Endothelial cell of umbilical vein (primary cell): Measurements from ENCODE around the gene PEX3. TPM values are rescaled to one million over a fixed set of nuclear protein-coding genes. Genes with fewer than 3 reads are reported as not detected.

Experiments used
- BruUV-seq: library from RNA; stranded (reverse); fragments of 400-500 nt; replicated peaks from 2 replicates; lab custom pipeline; 2021; lab: Mats Ljungman, UMichigan
- CTCF ChIA-PET: fragments of 300-600, 350-600 bp; sonication (Branson Sonifier 250); formaldehyde crosslinking; loops from one replicate; lab custom pipeline; 2021; ENCODE audit warnings: antibody characterized with exemption, inconsistent platforms; lab: Charles Lee
- POLR2A ChIA-PET: fragments of 300-600, 350-600 bp; sonication (Branson Sonifier 250); formaldehyde crosslinking; loops from one replicate; lab custom pipeline; 2021; ENCODE audit warnings: antibody characterized with exemption, inconsistent platforms; lab: Charles Lee
- DNase-seq: peaks from one replicate; pipeline ENCODE4 v3.0.0-alpha.2; 2011; ENCODE audit warnings: low read depth, low spot score
- FAIRE-seq: peaks from 2 replicates; lab custom pipeline; 2011; peaks lifted over from hg19 to GRCh38; lab: Jason Lieb, UNC
- H2AFZ ChIP-seq: 2 replicates; pipeline ENCODE4 v1.6.0; 2012; ENCODE audit warnings: low read depth, low read length, control low read depth, inconsistent platforms
- H3K27ac ChIP-seq: 2 replicates; pipeline ENCODE4 v1.5.1; 2011; ENCODE audit warnings: low read depth, mild to moderate bottlenecking, control low read depth, low read length, moderate library complexity; ENCODE audit not compliant: insufficient read depth
- H3K27me3 ChIP-seq, 2 experiments: 2 replicates each; pipeline versions ENCODE4 v1.6.0 to v1.6.1; 2011; ENCODE audit warnings: low read length in 2 of 2, mixed read lengths in 1 of 2; ENCODE audit not compliant: control insufficient read depth in 2 of 2, insufficient read depth in 2 of 2
- H3K36me3 ChIP-seq, 2 experiments: 2 replicates in 1 of 2; 3 replicates in 1 of 2; pipeline ENCODE4 v1.5.1; 2011; ENCODE audit warnings: low read length in 2 of 2, mild to moderate bottlenecking in 1 of 2, moderate library complexity in 1 of 2; ENCODE audit not compliant: control insufficient read depth in 2 of 2, insufficient read depth in 2 of 2; ENCODE audit errors: extremely low read depth in 1 of 2
- H3K4me1 ChIP-seq: 3 replicates; pipeline ENCODE4 v1.5.1; 2011; ENCODE audit warnings: mild to moderate bottlenecking, low read length; ENCODE audit not compliant: control insufficient read depth, insufficient read depth; ENCODE audit errors: extremely low read depth
- H3K4me2 ChIP-seq: 2 replicates; pipeline ENCODE4 v1.6.1; 2011; ENCODE audit warnings: low read length, control low read depth, mixed read lengths; ENCODE audit not compliant: insufficient read depth
- H3K4me3 ChIP-seq, 3 experiments: fragments of 200-600 bp in 1 of 3; sonication (generic), shearing (Covaris generic) in 1 of 3; replicated peaks in 1 of 3; 2 replicates each; pipeline ENCODE4 v1.5.1; 2011 to 2016; ENCODE audit warnings: control low read depth in 3 of 3, low read length in 3 of 3, mild to moderate bottlenecking in 2 of 3, inconsistent platforms in 1 of 3, low read depth in 1 of 3, moderate library complexity in 1 of 3; ENCODE audit not compliant: insufficient read depth in 1 of 3
- H3K79me2 ChIP-seq: 2 replicates; pipeline ENCODE4 v1.6.0; 2012; ENCODE audit warnings: low read length, inconsistent platforms; ENCODE audit not compliant: control insufficient read depth, insufficient read depth
- H3K9ac ChIP-seq: replicated peaks from 2 replicates; pipeline ENCODE3; 2011; ENCODE audit warnings: low read length, control low read depth; ENCODE audit not compliant: insufficient read depth; ENCODE audit errors: extremely low read depth
- H3K9me1 ChIP-seq: replicated peaks from 3 replicates; pipeline ENCODE4 v1.6.0; 2011; ENCODE audit warnings: mild to moderate bottlenecking, low read length; ENCODE audit not compliant: control insufficient read depth, insufficient read depth; ENCODE audit errors: extremely low read depth
- H3K9me3 ChIP-seq: replicated peaks from 2 replicates; pipeline ENCODE4 v1.5.1; 2012; ENCODE audit warnings: low read length, inconsistent platforms; ENCODE audit not compliant: control insufficient read depth, insufficient read depth
- H4K20me1 ChIP-seq: replicated peaks from 2 replicates; pipeline ENCODE3; 2011; ENCODE audit warnings: mild to moderate bottlenecking, low read length; ENCODE audit not compliant: control insufficient read depth, insufficient read depth; ENCODE audit errors: extremely low read depth
- FOS ChIP-seq: IDR thresholded peaks from 2 replicates; pipeline ENCODE4 v1.6.1; 2011; ENCODE audit warnings: mild to moderate bottlenecking, low read length, moderate library complexity, borderline replicate concordance; ENCODE audit not compliant: insufficient read depth
- GATA2 ChIP-seq: IDR thresholded peaks from 2 replicates; pipeline ENCODE4 v1.7.0; 2011; ENCODE audit warnings: low read depth, mild to moderate bottlenecking, moderate library complexity, mixed read lengths, low read length; ENCODE audit not compliant: insufficient read length, insufficient read depth
- JUN ChIP-seq: IDR thresholded peaks from 2 replicates; pipeline ENCODE4 v1.6.1; 2011; ENCODE audit warnings: borderline replicate concordance, low read depth; ENCODE audit not compliant: insufficient read length, insufficient read depth
- MYC ChIP-seq: IDR thresholded peaks from one replicate; pipeline ENCODE4 v1.6.1; 2011; ENCODE audit warnings: mild to moderate bottlenecking, low read depth, low read length
- POLR2A ChIP-seq: IDR thresholded peaks from 2 replicates; pipeline ENCODE4 v1.6.1; 2012; ENCODE audit warnings: low read depth, mild to moderate bottlenecking, control low read depth, low read length
- POLR2AphosphoS5 ChIP-seq: IDR thresholded peaks from 2 replicates; pipeline ENCODE4 v1.6.1; 2012; ENCODE audit warnings: low read depth, mild to moderate bottlenecking, control low read depth, low read length, moderate library complexity; ENCODE audit not compliant: insufficient read depth
- dilution Hi-C: fragments of 300-500 bp; cut with MboI; formaldehyde crosslinking; loops from one replicate; pipeline ENCODE4 v1.15.0; 2019; ENCODE audit warnings: low sequenced_read_pairs; ENCODE audit not compliant: extremely low pct_ligation_motif_present
- intact Hi-C: fragments of 100-400 bp; cut with micrococcal nuclease; formaldehyde crosslinking; loops from one replicate; pipeline ENCODE4 v1.10.0; 2022
- polyA plus RNA-seq, 4 experiments: library from polyadenylated mRNA; depleted of rRNA in 3 of 4; stranded (reverse) in 3 of 4; unstranded in 1 of 4; fragments of >200 nt; gene quantifications; 2 replicates each; pipeline versions ENCODE4 v1.2.1 to v1.2.3, GENCODE V29; 2011 to 2012; ENCODE audit warnings: missing spikeins in 1 of 4
- total RNA-seq: library from RNA; stranded (reverse); gene quantifications from 2 replicates; pipeline ENCODE4 v1.2.3, GENCODE V29; 2021
- TF ChIP-seq, protein P1 (sequence below), 2 donors: IDR thresholded peaks; 1 replicate in 1 of 2; 2 replicates in 1 of 2; pipeline ENCODE4 v1.5.1; 2011; ENCODE audit warnings: low read length in 2 of 2, mild to moderate bottlenecking in 2 of 2, moderate library complexity in 2 of 2, control low read depth in 1 of 2, inconsistent platforms in 1 of 2, low read depth in 1 of 2; ENCODE audit not compliant: insufficient read depth in 1 of 2; ENCODE audit errors: extremely low read depth in 1 of 2
- TF ChIP-seq, protein P2 (sequence below): IDR thresholded peaks from 2 replicates; pipeline ENCODE4 v1.6.1; 2011; ENCODE audit not compliant: insufficient read depth, insufficient read length

The PEX3 gene
- total and polyA plus RNA-seq, 2 donors (not counting 3 experiments of a cell fraction or from before 2014, with no cell fraction given): 8.7 to 21.7 TPM

DNA sequence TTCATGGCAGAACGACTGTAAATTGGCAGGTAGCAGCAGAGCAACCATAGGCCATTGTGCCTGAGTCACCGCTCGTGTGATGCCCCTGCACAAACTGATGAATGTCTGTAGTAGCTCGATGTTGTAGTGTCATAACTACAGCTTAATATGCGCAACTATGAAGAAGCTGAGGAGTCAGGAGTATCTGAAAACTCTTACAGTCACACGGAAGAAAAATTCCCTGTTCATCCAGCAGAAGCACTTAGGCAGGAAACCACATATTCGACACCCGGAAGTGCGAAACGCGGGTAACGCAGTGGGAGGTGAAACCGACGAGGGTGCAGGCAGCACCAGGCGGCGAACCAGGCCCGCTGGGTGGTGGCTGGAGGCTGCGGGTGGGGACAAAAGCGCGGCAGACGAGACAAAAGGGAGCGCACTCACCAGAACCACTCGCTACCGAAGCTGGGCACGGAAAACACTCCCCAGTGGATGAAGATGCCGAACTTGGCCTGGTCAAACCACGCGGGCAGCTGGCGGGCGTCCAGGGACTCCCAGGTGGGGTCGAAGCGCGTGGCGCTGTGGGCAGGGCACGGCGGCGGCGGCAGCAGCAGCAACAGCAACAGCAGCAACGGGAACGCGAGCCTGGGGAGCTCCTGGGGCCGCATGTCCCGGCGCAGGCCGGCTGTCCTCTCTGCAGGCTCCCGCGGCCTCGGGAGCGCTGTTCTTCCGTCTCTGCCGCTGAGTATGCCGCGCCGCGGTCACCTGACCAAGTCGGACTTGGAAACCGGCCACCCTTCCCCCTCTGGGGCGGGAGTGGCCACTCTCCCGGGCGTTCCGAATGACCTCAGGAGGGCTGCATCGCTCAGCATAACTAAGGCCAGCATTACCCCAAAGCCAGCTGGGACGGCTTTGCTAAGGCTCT is 60.6 kb downstream of the PEX3 start, which contains the start of gene FUCA2:
TSS of gene FUCA2 (minus strand) at position 730 of the 901 bp plus-strand sequence. CDS start at position 644, 86 bp downstream.
- ChIA-PET POLR2A (no interaction called here), CTCF (interaction anchor here (0.7 to 3.2 kb wide), 3 partner anchors 11 to 502 kb away, joined by 3 to 22 read pairs (median 5); no protein-coding TSS in a partner anchor)
- no peaks in the 10 kb centered on the region for H4K20me1 ChIP-seq
- DNase-seq (peak; percentile 81), FAIRE-seq (peak; percentile 86)
- H3K4me1 ChIP-seq: peaks cover 18% of the 10 kb centered on the region
- intact Hi-C loops: loop anchor here (1.0 to 5.0 kb wide), 3 partner anchors 26 to 161 kb away; partner anchors contain the start of genes ADAT2 and PEX3
- H2AFZ ChIP-seq: peak within 1 kb of the TSS; percentile 96
- H3K79me2 ChIP-seq: peaks cover 8% of the 10 kb centered on the region
- peak within 1 kb of the TSS; percentile 48 to 82 (median 53) for H3K4me3 ChIP-seq
- H3K9me3 ChIP-seq: no peaks in the 10 kb centered on the region
- TF ChIP-seq, protein P1, sequence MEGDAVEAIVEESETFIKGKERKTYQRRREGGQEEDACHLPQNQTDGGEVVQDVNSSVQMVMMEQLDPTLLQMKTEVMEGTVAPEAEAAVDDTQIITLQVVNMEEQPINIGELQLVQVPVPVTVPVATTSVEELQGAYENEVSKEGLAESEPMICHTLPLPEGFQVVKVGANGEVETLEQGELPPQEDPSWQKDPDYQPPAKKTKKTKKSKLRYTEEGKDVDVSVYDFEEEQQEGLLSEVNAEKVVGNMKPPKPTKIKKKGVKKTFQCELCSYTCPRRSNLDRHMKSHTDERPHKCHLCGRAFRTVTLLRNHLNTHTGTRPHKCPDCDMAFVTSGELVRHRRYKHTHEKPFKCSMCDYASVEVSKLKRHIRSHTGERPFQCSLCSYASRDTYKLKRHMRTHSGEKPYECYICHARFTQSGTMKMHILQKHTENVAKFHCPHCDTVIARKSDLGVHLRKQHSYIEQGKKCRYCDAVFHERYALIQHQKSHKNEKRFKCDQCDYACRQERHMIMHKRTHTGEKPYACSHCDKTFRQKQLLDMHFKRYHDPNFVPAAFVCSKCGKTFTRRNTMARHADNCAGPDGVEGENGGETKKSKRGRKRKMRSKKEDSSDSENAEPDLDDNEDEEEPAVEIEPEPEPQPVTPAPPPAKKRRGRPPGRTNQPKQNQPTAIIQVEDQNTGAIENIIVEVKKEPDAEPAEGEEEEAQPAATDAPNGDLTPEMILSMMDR (IDR thresholded peaks at IDR 0.05; ENCODE audit: extremely low read depth in 1 of 2, insufficient read depth in 1 of 2, low read depth in 1 of 2, low read length in 2 of 2): peak in 1 of 2 donors; percentile 14
- TF ChIP-seq FOS: peak; percentile 5
- TF ChIP-seq GATA2: no peak
- TF ChIP-seq POLR2AphosphoS5: peak; percentile 73
- TF ChIP-seq MYC: no peak
- TF ChIP-seq, protein P2, sequence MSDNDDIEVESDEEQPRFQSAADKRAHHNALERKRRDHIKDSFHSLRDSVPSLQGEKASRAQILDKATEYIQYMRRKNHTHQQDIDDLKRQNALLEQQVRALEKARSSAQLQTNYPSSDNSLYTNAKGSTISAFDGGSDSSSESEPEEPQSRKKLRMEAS: peak; percentile 43
- TF ChIP-seq POLR2A: peak; percentile 88
- TF ChIP-seq JUN: no peak
- peak within 1 kb of the TSS; percentile 74 for H3K9ac ChIP-seq
- H3K27me3 ChIP-seq: peaks cover 6 to 12% of the 10 kb centered on the region in 2 experiments
- H3K27ac ChIP-seq: peak within 1 kb of the TSS; percentile 69
- no peaks in the 10 kb centered on the region for H3K9me1 ChIP-seq
- peak within 1 kb of the TSS; percentile 82 for H3K4me2 ChIP-seq
- H3K36me3 ChIP-seq: peaks cover 0 to 3% of the 10 kb centered on the region in 2 experiments
- BruUV-seq: TSS peak; percentile 42
- dilution Hi-C loops: no loop called here
